ENCODE results near the gene SPZ1.
"Not testable (repeated sequence)": the region's sequence is repeated elsewhere in the genome, so short reads cannot be mapped to it uniquely, and the experiment has no call there.

Gene SPZ1

GRCh38 chr5:80337379-80337778 lies 17.6 kb downstream of the SPZ1 start:
- H2AFZ ChIP-seq (ENCODE audit: low read length, unreplicated experiment): no peak overlapping the region
- H3K27ac ChIP-seq (ENCODE audit: low read depth, low read length): no peak overlapping the region

GRCh38 chr5:80339116-80339515 lies 19.3 kb downstream of the SPZ1 start:
- no peak overlapping the region for H3K27ac ChIP-seq (ENCODE audit: low read depth, low read length)
- no peak overlapping the region for H2AFZ ChIP-seq (ENCODE audit: low read length, unreplicated experiment)
- H3K27me3 ChIP-seq (ENCODE audit: insufficient read depth, low read length): peaks cover 28% of the 10 kb centered on the region

More at GRCh38 chr5:80337379-80337778, 17.6 kb downstream of the SPZ1 start:
- H3K4me1 ChIP-seq (ENCODE audit: control insufficient read depth, insufficient read depth, low read length, unreplicated experiment): no peaks in the 10 kb centered on the region
- no peaks in the 10 kb centered on the region for H3K79me2 ChIP-seq (ENCODE audit: control insufficient read depth, insufficient read depth, low read length, unreplicated experiment)
- no peaks in the 10 kb centered on the region for H3K36me3 ChIP-seq (ENCODE audit: insufficient read depth, low read length)
- peaks cover 28% of the 10 kb centered on the region for H3K27me3 ChIP-seq (ENCODE audit: insufficient read depth, low read length)
- H3K4me3 ChIP-seq (ENCODE audit: low read depth, low read length): no peak overlapping the region

GRCh38 chr5:80341016-80341775 lies 21.4 kb downstream of the SPZ1 start:
- no peaks in the 10 kb centered on the region for H3K79me2 ChIP-seq (ENCODE audit: control insufficient read depth, insufficient read depth, low read length, unreplicated experiment)
- no peak overlapping the region for H3K4me3 ChIP-seq (ENCODE audit: low read depth, low read length)
- peaks cover 17% of the 10 kb centered on the region for H3K27me3 ChIP-seq (ENCODE audit: insufficient read depth, low read length)
- no peaks in the 10 kb centered on the region for H3K36me3 ChIP-seq (ENCODE audit: insufficient read depth, low read length)
- no peaks in the 10 kb centered on the region for H3K4me1 ChIP-seq (ENCODE audit: control insufficient read depth, insufficient read depth, low read length, unreplicated experiment)
- no peak overlapping the region for H3K27ac ChIP-seq (ENCODE audit: low read depth, low read length)
- no peak overlapping the region for H2AFZ ChIP-seq (ENCODE audit: low read length, unreplicated experiment)

More at GRCh38 chr5:80339116-80339515, 19.3 kb downstream of the SPZ1 start:
- Histone ChIP-seq H3K4me3 (ENCODE audit: low read depth, low read length) (no peak overlapping the region), H3K36me3 (ENCODE audit: insufficient read depth, low read length) (no peaks in the 10 kb centered on the region), H3K4me1 (ENCODE audit: control insufficient read depth, insufficient read depth, low read length, unreplicated experiment) (no peaks in the 10 kb centered on the region), H3K79me2 (ENCODE audit: control insufficient read depth, insufficient read depth, low read length, unreplicated experiment) (no peaks in the 10 kb centered on the region)

- H3K27me3 ChIP-seq (ENCODE audit: insufficient read depth, low read length): peaks cover 15% of the 10 kb centered on the region
- no peaks in the 10 kb centered on the region for H3K79me2 ChIP-seq (ENCODE audit: control insufficient read depth, insufficient read depth, low read length, unreplicated experiment)
- H3K4me3 ChIP-seq (ENCODE audit: low read depth, low read length): no peak overlapping the region
- no peaks in the 10 kb centered on the region for H3K4me1 ChIP-seq (ENCODE audit: control insufficient read depth, insufficient read depth, low read length, unreplicated experiment)
- H3K36me3 ChIP-seq (ENCODE audit: insufficient read depth, low read length): no peaks in the 10 kb centered on the region
- no peak overlapping the region for H2AFZ ChIP-seq (ENCODE audit: low read length, unreplicated experiment)
- H3K27ac ChIP-seq (ENCODE audit: low read depth, low read length): no peak overlapping the region
Measured at GRCh38 chr5:80343067-80343466, 23.3 kb downstream of the SPZ1 start.

GRCh38 chr5:80346055-80346454 lies 26.3 kb downstream of the SPZ1 start:
- Histone ChIP-seq H3K4me3 (ENCODE audit: low read depth, low read length) (no peak overlapping the region), H2AFZ (ENCODE audit: low read length, unreplicated experiment) (no peak overlapping the region), H3K4me1 (ENCODE audit: control insufficient read depth, insufficient read depth, low read length, unreplicated experiment) (no peaks in the 10 kb centered on the region), H3K36me3 (ENCODE audit: insufficient read depth, low read length) (no peaks in the 10 kb centered on the region), H3K27me3 (ENCODE audit: insufficient read depth, low read length) (peaks cover 9% of the 10 kb centered on the region), H3K79me2 (ENCODE audit: control insufficient read depth, insufficient read depth, low read length, unreplicated experiment) (no peaks in the 10 kb centered on the region), H3K27ac (ENCODE audit: low read depth, low read length) (no peak overlapping the region)

GRCh38 chr5:80348171-80348570 lies 28.4 kb downstream of the SPZ1 start:
- no peak overlapping the region for H3K27ac ChIP-seq (ENCODE audit: low read depth, low read length)
- no peak overlapping the region for H3K4me3 ChIP-seq (ENCODE audit: low read depth, low read length)
- H2AFZ ChIP-seq (ENCODE audit: low read length, unreplicated experiment): no peak overlapping the region
- H3K79me2 ChIP-seq (ENCODE audit: control insufficient read depth, insufficient read depth, low read length, unreplicated experiment): no peaks in the 10 kb centered on the region
- no peaks in the 10 kb centered on the region for H3K36me3 ChIP-seq (ENCODE audit: insufficient read depth, low read length)
- no peaks in the 10 kb centered on the region for H3K4me1 ChIP-seq (ENCODE audit: control insufficient read depth, insufficient read depth, low read length, unreplicated experiment)
- no peaks in the 10 kb centered on the region for H3K27me3 ChIP-seq (ENCODE audit: insufficient read depth, low read length)

GRCh38 chr5:80351019-80351418 lies 31.2 kb downstream of the SPZ1 start:
- H3K27ac ChIP-seq (ENCODE audit: low read depth, low read length); H3K79me2 ChIP-seq (ENCODE audit: control insufficient read depth, insufficient read depth, low read length, unreplicated experiment); H2AFZ ChIP-seq (ENCODE audit: low read length, unreplicated experiment); H3K4me3 ChIP-seq (ENCODE audit: low read depth, low read length); H3K27me3 ChIP-seq (ENCODE audit: insufficient read depth, low read length); H3K36me3 ChIP-seq (ENCODE audit: insufficient read depth, low read length); H3K4me1 ChIP-seq (ENCODE audit: control insufficient read depth, insufficient read depth, low read length, unreplicated experiment): not testable (repeated sequence)

- H3K36me3 ChIP-seq (ENCODE audit: insufficient read depth, low read length): no peaks in the 10 kb centered on the region
- no peak overlapping the region for H2AFZ ChIP-seq (ENCODE audit: low read length, unreplicated experiment)
- no peaks in the 10 kb centered on the region for H3K79me2 ChIP-seq (ENCODE audit: control insufficient read depth, insufficient read depth, low read length, unreplicated experiment)
- no peaks in the 10 kb centered on the region for H3K4me1 ChIP-seq (ENCODE audit: control insufficient read depth, insufficient read depth, low read length, unreplicated experiment)
- no peak overlapping the region for H3K27ac ChIP-seq (ENCODE audit: low read depth, low read length)
- H3K27me3 ChIP-seq (ENCODE audit: insufficient read depth, low read length): no peaks in the 10 kb centered on the region
- no peak overlapping the region for H3K4me3 ChIP-seq (ENCODE audit: low read depth, low read length)
Measured at GRCh38 chr5:80355686-80356085, 35.9 kb downstream of the SPZ1 start.

- H3K36me3 ChIP-seq (ENCODE audit: insufficient read depth, low read length): no peaks in the 10 kb centered on the region
- no peaks in the 10 kb centered on the region for H3K4me1 ChIP-seq (ENCODE audit: control insufficient read depth, insufficient read depth, low read length, unreplicated experiment)
- no peak overlapping the region for H3K4me3 ChIP-seq (ENCODE audit: low read depth, low read length)
- H3K27ac ChIP-seq (ENCODE audit: low read depth, low read length): no peak overlapping the region
- no peaks in the 10 kb centered on the region for H3K27me3 ChIP-seq (ENCODE audit: insufficient read depth, low read length)
- no peak overlapping the region for H2AFZ ChIP-seq (ENCODE audit: low read length, unreplicated experiment)
- H3K79me2 ChIP-seq (ENCODE audit: control insufficient read depth, insufficient read depth, low read length, unreplicated experiment): no peaks in the 10 kb centered on the region
Measured at GRCh38 chr5:80357671-80358070, 37.9 kb downstream of the SPZ1 start.

- Histone ChIP-seq H3K36me3 (ENCODE audit: insufficient read depth, low read length) (no peaks in the 10 kb centered on the region), H3K79me2 (ENCODE audit: control insufficient read depth, insufficient read depth, low read length, unreplicated experiment) (no peaks in the 10 kb centered on the region), H3K27ac (ENCODE audit: low read depth, low read length) (no peak overlapping the region), H3K4me1 (ENCODE audit: control insufficient read depth, insufficient read depth, low read length, unreplicated experiment) (no peaks in the 10 kb centered on the region), H3K27me3 (ENCODE audit: insufficient read depth, low read length) (no peaks in the 10 kb centered on the region), H3K4me3 (ENCODE audit: low read depth, low read length) (no peak overlapping the region), H2AFZ (ENCODE audit: low read length, unreplicated experiment) (no peak overlapping the region)
Measured at GRCh38 chr5:80360914-80361444, 41.2 kb downstream of the SPZ1 start.

- Histone ChIP-seq H2AFZ (ENCODE audit: low read length, unreplicated experiment) (no peak overlapping the region), H3K4me1 (ENCODE audit: control insufficient read depth, insufficient read depth, low read length, unreplicated experiment) (no peaks in the 10 kb centered on the region), H3K4me3 (ENCODE audit: low read depth, low read length) (no peak overlapping the region), H3K27me3 (ENCODE audit: insufficient read depth, low read length) (no peaks in the 10 kb centered on the region), H3K27ac (ENCODE audit: low read depth, low read length) (no peak overlapping the region), H3K36me3 (ENCODE audit: insufficient read depth, low read length) (no peaks in the 10 kb centered on the region), H3K79me2 (ENCODE audit: control insufficient read depth, insufficient read depth, low read length, unreplicated experiment) (no peaks in the 10 kb centered on the region)
Measured at GRCh38 chr5:80364892-80365291, 45.1 kb downstream of the SPZ1 start.

Data from ACC112 (cell line).